RWPE2 (cell line): Measurements from ENCODE around the gene HTRA2.

Experiments
- ATAC-seq: fragments of 200-7000 bp; cut with Tn5 transposase; 3 replicates; pipeline ENCODE4 v1.9.1; 2021; ENCODE audit warnings: low read depth
- DNase-seq: peaks from one replicate; pipeline ENCODE4 v3.0.0-alpha.2; 2020; ENCODE audit warnings: low spot score
- H3K27ac ChIP-seq: fragments of 450-650 bp; 2 replicates; pipeline ENCODE4 v1.5.1; 2017; ENCODE audit warnings: mild to moderate bottlenecking; ENCODE audit not compliant: poor library complexity, severe bottlenecking
- H3K27me3 ChIP-seq: fragments of 250-450 bp; sonication (Bioruptor Pico); 2 replicates; pipeline ENCODE4 v1.5.1; 2021; ENCODE audit warnings: mild to moderate bottlenecking, moderate library complexity; ENCODE audit not compliant: insufficient read depth, poor library complexity, severe bottlenecking
- H3K36me3 ChIP-seq: fragments of 250-450 bp; sonication (Bioruptor Pico); 2 replicates; pipeline ENCODE4 v1.5.1; 2020; ENCODE audit warnings: low read depth, mild to moderate bottlenecking, moderate library complexity
- H3K4me1 ChIP-seq: fragments of 250-450 bp; sonication (Bioruptor Pico); 2 replicates; pipeline ENCODE4 v1.5.1; 2021; ENCODE audit warnings: mild to moderate bottlenecking, moderate library complexity; ENCODE audit not compliant: insufficient read depth, poor library complexity, severe bottlenecking
- H3K4me3 ChIP-seq: fragments of 250-450 bp; sonication (Bioruptor Pico); 2 replicates; pipeline ENCODE4 v1.5.1; 2021; ENCODE audit warnings: mild to moderate bottlenecking, moderate library complexity; ENCODE audit not compliant: severe bottlenecking
- H3K9me3 ChIP-seq: fragments of 250-450 bp; sonication (Bioruptor Pico); 2 replicates; pipeline ENCODE4 v1.5.1; 2021; ENCODE audit warnings: mild to moderate bottlenecking, moderate library complexity; ENCODE audit not compliant: severe bottlenecking
- CTCF ChIP-seq: fragments of 450-650 bp; IDR thresholded peaks from one replicate; pipeline ENCODE4 v1.5.1; 2017; ENCODE audit warnings: mild to moderate bottlenecking, moderate library complexity; ENCODE audit not compliant: poor library complexity, severe bottlenecking

The HTRA2 gene

DNA sequence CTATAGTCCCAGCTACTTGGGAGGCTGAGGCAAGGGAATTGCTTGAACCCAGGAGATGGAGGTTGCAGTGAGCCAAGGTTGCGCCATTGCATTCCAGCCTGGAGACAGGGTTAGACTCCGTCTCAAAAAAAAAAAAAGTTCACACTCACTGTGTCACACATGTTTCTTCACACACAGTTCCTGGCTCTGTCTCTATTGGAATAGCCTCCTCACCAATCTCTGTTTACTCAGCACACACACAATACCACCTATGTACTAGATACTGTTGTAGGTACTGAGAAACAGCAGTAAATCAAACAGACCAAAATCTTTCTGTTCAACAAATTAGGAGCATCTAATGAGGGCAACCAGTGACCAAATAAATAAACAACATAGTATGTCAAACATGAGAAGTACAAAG, 43.6 kb upstream of the HTRA2 start:
- Histone ChIP-seq H3K9me3 (no peaks in the 10 kb centered on the region), H3K27me3 (no peaks in the 10 kb centered on the region), H3K4me3 (no peak overlapping the region), H3K4me1 (peaks cover 2% of the 10 kb centered on the region), H3K27ac (no peak overlapping the region), H3K36me3 (peaks cover 42% of the 10 kb centered on the region)
- no peak for DNase-seq
- ATAC-seq: no peak
- TF ChIP-seq CTCF: no peak

DNA sequence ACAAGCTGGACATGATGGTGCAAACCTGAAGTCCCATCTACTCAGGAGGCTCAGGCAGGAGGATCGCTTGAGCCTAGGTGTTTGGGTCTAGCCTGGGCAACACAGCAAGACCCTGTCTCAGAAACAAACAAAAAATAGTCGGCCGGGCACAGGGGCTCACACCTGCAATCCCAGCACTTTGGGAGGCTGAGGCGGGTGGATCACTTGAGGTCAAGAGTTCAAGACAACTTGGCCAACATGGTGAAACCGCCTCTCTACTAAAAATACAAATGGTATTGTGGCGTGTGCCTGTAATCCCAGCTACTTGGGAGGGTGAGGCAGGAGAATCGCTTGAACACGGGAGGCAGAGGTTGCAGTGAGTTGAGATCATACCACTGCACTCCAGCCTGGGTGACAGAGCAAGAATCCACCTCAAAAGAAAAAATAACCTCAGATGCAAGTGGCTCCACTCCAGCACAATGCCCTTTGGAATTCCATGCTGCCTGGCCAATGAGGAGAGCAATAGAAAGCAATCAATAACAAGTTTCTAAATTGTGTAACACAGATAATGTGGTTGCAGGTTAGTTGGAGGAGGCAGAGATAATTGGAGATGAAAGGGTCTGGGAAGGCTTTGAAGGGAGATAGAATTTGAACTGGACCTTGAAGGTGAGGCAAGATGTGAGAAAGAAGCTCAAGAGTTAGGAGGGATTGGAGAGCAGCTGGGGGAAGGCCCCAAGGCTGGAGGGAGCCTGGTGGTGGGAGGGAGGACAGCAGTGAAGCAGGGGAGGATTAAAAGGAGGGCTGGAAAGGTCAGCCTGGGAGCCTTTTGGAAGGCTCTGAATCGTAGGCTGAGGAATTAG, 40.9 kb upstream of the HTRA2 start:
- Histone ChIP-seq H3K4me1 (peaks cover 2% of the 10 kb centered on the region), H3K36me3 (peaks cover 61% of the 10 kb centered on the region), H3K27ac (no peak overlapping the region), H3K4me3 (no peak overlapping the region), H3K9me3 (no peaks in the 10 kb centered on the region), H3K27me3 (no peaks in the 10 kb centered on the region)
- no peak for DNase-seq
- TF ChIP-seq CTCF: no peak
- no peak; the same call in 2 of the 3 replicates for ATAC-seq

DNA sequence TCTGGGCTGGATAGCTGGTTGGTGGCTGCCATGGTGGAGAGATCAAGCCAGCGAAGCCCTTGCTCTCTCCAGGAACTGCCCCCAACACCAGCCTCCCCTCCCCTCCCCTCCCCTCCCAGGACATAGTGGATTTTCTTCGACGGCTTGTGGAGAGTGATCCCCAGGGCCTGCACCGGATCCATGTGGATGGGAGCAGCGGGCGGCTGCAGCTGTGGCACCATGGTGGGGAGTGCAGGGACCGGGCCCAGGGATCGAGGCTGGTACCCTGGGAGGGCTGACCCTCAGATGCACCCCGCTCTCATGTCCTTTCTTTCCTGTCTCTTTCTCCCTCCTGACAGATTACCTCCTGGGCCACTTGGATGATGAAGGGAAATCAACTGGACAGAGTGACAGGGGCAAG, 39.8 kb upstream of the HTRA2 start:
- peaks cover 61% of the 10 kb centered on the region for H3K36me3 ChIP-seq
- no peak for TF ChIP-seq CTCF
- no peaks in the 10 kb centered on the region for H3K9me3 ChIP-seq
- no peaks in the 10 kb centered on the region for H3K27me3 ChIP-seq
- no peak overlapping the region for H3K27ac ChIP-seq
- DNase-seq (no peak), ATAC-seq (no peak)
- H3K4me3 ChIP-seq: no peak overlapping the region
- H3K4me1 ChIP-seq: peaks cover 2% of the 10 kb centered on the region

DNA sequence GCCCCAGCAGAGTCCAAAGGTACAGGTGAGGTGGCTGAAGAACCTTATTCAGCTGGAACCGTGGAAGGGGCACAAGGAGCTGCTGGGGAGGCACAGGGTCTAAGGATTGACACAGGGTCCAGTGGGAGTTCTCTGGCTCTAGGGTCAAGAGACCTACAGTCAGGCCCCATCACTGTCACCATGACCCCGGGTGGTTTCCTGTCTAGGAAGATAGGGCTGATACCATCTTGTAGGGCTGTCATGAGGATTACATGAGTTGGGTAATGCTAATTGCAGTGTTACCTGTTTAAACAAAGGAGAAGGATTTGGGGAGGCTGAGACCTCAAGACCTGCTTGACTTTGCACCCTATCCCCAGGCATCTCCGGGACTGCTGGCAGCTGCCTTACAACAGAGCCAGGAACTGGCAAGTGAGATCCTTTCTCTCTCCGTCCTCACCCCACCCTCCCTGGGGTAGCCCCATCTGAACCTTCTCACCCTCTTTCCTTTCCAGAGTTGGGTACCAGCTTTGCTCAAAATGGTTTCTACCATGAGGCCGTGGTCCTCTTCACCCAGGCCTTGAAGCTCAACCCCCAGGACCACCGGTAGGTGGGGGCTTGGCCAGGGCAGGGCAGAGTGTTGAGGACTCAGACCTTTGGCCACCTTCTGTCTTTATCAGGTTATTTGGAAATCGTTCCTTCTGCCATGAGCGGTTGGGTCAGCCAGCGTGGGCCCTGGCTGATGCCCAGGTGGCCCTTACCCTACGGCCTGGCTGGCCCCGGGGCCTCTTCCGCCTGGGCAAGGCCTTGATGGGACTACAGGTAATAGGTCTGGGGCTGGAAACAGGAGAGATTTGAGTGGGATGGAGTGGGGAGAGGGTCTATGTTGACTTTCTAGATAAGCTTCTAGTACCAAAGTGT, 37.8 kb upstream of the HTRA2 start:
- peaks cover 2% of the 10 kb centered on the region for H3K4me1 ChIP-seq
- H3K9me3 ChIP-seq: no peaks in the 10 kb centered on the region
- H3K27me3 ChIP-seq: no peaks in the 10 kb centered on the region
- H3K36me3 ChIP-seq: peaks cover 50% of the 10 kb centered on the region
- no peak for TF ChIP-seq CTCF
- H3K27ac ChIP-seq: no peak overlapping the region
- ATAC-seq (no peak), DNase-seq (no peak)
- no peak overlapping the region for H3K4me3 ChIP-seq
